Fibroblast of skin of left quadriceps (primary cell): ENCODE results near the gene B4GAT1.
"Not testable (repeated sequence)": the region's sequence is repeated elsewhere in the genome, so short reads cannot be mapped to it uniquely, and the experiment has no call there.

Source experiments
- DNase-seq, 2 experiments: peaks; one replicate each; pipeline ENCODE4 v3.0.0-alpha.2; 2013; ENCODE audit warnings: low read depth in 2 of 2

Gene B4GAT1

DNA sequence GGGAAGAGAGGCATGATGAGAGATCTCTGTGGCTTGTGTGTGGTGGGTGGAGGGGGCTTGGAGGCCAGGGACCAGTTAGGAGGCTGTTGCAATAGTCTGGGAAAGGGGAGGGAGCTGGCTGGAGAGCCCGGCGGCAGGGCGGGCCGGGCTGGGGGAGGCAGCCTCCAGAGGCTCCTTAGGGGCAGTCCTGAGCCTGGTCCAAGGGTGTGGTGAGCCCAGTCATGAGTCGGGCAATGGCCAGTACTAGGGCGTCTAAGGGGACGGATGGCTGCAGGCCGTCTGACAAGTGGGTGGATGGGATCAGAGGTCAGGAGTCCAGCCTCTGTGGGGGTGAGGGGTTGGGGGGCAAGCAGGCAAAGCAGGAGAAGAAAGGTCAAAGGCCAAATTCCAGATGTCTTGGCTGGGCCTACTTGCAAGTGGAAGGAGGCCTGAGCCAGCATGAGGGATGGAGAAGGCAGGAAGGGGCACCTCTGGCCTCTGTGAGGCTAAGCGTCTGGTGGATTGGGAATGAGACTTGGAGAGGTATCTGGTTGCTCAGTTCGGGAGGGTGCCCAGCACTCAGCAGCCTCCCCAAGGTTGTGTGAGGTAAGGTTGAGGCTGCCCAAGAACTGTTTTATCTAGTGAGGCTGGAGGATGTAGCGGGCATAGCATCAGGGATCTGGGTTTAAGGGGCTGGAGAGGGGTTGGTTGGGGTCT lies 24.5 kb downstream of the B4GAT1 start:
- DNase-seq = no peak

DNA sequence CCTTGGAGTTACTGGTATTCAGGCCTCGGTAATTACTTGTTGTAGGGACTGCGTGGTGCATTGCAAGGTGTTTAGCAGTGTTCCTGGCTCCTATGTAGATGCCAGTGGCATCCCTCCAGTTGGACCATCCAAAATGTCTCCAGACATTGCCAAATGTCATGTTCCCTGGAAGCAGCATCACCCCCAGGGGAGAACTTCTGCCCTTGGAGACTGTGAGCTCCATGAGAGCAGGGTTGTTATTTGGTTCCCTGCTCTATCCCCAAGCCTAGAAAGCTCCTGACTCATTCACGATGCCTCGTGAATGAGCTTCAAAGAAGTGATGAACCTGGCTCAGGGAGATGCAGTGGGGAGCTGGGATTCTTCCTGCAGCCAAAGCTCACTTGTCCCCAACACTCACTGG lies 25.8 kb downstream of the B4GAT1 start:
- no peak for DNase-seq

DNA sequence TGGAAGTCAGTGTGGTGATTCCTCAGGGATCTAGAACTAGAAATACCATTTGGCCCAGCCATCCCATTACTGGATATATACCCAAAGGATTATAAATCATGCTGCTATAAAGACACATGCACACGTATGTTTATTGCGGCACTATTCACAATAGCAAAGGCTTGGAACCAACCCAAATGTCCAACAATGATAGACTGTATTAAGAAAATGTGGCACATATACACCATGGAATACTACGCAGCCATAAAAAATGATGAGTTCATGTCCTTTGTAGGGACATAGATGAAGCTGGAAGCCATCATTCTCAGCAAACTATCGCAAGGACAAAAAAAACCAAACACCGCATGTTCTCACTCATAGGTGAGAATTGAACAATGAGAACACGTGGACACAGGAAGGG lies 26.7 kb downstream of the B4GAT1 start:
- not testable (repeated sequence) for DNase-seq

DNA sequence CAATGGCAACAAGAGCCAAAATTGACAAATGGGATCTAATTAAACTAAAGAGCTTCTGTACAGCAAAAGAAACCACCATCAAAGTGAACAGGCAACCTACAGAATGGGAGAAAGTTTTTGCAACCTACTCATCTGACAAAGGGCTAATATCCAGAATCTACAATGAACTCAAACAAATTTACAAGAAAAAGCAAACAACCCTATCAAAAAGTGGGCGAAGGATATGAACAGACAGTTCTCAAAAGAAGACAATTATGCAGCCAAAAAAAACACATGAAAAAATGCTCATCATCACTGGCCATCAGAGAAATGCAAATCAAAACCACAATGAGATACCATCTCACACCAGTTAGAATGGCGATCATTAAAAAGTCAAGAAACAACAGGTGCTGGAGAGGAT lies 27.1 kb downstream of the B4GAT1 start:
- DNase-seq = not testable (repeated sequence)

DNA sequence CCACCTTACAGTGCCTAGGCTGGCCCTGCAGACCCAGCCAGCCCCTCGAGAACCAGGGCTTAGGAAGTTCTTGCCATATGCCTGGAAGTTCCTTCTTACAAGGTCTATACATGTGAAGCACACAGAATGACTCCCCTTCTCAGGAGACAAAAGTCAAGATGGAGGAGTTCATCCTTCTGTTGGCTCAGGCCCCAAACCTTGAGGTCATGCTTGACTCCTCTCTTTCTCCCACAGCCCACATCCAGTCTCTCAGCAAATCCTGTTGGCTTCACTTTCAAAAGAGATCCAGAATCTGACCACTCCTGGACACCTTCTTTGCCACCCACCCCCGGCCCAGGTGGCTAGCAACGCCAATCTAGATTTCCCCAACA lies 28.8 kb downstream of the B4GAT1 start:
- no peak for DNase-seq

DNA sequence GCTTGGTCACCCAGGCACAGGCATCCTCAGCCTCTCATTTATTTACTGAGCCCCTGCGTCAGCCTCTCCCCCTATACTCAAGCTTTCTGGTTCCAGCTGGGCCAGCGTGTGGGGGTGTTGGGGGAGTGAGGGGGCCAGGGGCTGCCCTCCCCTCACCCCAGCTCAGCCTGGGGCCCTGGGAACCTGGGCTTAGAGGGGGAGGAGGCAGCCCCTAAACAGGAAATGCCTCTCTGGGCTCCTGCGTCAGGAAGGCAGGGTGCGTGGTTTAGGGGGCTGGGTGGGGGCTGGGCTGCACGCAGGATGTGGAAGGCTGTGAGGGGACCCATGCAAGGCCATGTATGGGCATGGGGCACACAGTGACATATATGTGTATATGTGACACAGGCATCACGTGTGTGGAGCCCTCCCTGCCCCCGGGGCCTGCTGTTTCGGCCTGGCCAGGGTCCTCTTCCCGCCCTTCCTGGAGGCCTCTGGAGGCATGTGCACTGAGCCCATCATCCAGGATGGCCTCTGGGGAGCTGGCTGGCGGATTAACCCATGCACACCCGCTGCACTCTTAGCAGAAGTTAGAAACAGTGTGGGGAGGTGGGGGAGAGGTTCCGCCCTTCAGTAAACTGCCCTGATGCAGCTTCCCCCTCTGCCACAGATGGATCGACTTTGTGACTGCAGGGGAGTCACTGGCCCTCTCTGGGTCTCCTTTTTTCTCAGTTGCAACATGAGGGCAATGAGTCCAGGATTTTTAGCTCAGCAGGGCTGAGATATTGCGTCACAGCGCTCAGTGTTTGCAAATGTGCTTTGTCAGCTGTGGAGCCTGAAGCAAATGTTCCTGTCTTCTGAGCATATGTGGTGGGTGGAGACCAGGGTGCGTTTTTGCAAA lies 29.5 kb downstream of the B4GAT1 start:
- DNase-seq = peak; percentile 84 to 87

DNA sequence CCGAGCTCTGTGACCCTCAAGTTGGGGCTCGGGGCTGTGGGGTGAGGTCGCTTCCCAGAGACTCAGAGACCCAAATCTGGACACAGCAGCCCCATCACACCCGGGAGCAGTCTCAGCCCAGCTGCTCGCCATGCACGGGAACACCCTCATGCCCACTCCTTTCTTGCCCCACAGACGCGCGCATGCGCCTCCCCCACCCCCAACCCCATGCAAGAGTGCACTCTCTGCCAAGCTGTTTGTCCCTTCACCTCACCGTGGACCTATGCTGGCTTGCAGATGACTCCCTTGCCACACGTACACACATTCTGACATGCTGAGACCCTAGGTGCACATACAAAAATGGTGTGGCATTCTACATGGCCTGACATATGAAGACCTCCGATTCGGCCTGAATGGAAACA lies 30.1 kb downstream of the B4GAT1 start:
- peak in 1 of 2 experiments; percentile 63 for DNase-seq

DNA sequence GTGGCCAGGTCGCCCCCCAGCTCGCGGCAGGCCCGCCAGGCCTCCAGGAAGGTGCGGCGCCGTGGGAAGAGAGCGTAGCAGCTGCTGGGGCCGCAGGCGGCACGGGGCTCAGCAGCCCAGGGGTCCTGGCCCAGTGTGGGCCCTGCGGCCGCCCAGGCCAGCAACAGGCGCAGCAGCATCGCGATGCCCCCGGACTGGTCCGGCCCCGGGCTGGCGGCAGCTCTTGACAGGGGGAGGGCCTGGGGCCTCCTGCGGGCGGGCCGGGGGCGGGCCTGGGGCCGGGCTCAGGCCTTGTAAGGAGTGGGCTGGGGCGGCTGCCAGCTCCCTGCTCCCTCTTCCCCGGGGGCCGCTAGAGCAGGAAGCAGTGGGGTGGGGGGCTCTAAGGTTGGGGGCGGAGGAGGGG lies 30.6 kb downstream of the B4GAT1 start, which contains the start of gene CD248:
CD248 (minus strand) TSS at position 196 of the 403 bp plus-strand sequence; CDS start at position 179, 17 bp downstream.
- DNase-seq = peak; percentile 80 to 88

DNA sequence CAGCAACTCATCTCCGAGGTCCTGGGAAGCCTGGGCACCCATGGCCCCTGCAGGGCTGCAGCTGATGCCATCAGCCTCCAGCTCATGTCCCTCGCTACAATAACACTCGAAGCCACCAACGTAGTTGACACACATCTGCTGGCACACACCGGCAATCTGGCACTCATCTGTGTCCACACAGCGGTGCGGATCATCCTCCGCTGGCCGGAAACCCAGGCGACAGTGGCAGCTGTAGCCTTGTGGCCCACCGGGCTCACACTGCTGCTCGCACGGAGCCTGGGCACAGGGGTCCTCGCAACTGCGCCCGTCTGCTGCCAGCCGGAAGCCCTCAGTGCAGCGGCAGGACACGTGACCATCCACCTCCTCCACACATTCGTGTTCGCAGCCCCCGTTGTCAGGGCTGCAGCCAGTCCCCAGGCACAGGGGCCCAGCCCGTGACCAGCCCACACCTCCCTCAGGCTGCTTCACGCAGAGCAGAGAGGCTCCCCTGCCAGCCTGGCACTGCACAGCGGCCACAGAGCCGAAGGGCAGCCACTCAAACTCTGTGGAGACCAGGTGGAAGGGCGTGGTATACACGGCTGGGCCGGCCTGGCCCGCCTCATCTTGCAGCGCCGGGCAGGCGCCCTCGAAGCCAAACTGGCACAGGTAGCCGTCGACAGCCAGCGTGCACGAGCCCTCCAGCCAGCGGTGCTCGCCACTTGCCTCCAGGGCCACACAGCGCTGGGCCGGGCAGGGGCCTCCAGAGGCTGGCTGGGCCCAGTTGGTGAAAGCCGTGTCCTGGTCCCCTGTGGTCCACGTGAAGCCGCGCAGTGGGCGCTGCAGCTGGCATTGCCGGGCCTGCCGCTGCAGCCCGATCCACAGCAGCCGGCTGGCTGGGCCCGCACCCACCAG lies 31.3 kb downstream of the B4GAT1 start:
- DNase-seq = no peak

DNA sequence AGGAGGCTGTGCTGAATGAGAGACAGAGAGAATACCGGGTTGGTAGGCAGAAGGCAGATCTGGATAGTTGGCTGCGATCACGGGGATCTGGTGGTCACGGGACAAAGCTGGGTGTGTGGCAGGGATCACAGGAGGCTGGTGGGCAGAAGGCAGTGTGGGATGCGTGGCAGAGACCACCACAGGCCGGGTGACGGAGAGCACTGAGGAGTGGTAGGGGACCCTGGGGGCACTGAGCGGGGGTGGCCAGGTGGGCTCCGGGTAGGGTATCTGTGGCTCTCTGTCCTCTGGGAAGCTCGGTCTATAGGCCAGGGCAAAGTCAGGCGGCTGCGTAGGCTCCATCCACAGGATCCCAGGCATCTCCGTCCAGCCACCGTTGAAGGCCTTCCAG lies 31.9 kb downstream of the B4GAT1 start:
- no peak for DNase-seq

DNA sequence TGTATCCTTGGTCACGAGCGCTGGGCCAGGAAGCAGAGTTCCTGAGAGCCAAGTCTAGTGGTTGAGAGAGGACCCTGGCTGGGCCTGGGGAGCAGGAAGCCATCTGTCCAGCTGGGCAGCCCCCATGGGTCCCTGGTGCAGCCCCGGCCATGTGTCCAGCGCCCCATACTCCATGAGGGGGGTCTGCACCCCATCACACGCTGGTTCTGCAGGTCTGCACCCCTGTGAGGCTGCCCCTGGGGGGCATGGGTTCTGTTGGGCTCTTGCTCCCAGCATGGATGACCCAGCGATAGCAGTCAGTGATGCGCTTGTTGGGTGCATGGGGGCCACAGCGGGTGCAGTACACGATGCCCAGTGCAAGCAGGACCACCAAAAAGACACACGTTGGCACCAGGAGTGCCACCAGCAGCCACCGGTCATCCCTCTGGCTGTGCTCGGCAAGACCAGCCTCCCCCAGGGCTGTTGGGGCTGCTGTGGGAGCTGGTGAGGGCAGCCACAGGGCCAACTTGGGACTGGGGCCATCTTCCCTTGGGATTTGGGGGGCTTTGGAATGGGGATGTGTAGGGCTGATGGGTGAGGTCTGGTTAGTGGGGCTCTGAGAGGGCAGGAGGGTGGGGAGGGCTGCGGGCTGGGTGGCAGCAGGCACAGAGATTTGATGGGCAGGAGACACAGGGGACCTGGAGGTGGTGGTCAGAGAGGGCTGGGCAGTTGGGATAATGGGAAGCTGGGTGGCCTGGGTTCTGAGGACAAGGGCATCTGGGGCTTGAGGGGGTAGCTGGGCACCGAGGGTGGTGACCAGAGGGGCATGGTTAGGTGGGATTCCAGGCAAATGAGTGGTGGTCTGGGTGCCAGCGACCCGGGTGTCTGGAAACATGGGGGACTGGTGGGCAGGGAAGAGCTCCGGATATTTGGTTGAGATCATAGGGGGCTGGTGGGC lies 32.6 kb downstream of the B4GAT1 start:
- DNase-seq = no peak

DNA sequence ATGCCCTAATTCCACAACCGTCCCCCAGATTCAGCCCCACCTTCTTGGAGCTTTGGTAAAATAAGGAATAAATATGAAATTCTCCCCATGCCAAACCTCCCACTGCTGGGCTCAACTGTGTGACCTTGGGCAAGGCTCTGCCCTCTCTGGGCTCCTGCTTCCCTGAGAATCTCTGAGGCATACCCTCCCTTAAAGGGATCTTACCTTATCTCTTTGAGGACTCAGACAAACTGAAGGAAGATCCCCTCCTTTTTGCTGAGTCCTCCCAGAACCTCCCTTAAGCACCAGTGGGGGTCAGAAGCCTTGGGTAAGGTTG lies 33.3 kb downstream of the B4GAT1 start:
- no peak for DNase-seq

DNA sequence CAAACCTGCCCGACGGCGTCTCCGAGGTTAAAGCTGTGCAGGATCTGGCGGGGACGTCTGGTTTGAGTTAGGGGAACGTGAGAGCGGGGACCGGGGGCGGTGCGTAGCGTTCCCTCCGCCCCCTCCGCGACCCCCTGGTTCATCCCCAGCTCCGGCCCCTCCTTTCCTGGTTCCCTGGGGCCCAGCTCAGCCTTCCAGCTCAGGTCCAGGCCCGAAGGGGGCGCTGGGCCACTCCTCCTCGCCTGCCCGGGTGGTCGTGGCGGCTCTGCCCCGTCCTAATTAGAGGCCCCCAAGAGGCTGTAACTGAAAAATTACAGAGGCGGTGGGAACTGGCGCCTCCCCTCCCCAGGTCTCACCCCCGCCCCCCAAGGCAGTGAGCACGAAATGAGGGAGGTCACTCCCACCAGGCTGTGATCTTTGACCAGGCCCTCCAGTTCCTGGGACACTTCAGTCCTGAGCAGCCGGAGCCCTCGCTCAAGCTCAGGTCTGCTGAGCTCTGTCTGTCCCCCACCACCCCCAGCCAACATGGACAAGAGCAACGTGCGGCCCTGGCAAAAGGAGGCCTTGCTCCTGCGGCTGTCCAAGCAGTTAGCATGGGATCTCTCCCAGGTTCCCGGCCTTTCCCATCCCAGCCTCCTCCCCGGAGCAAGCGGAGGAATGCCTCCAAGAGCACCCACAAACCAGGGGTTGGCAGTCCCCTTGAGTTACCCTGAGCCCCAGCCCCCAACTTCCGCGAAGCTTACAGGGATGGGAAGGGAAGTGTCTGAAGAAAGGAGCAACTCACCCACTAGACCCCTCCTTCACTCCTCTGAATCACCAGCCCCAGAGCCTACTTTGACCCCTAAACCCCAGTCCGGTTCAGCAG lies 33.9 kb downstream of the B4GAT1 start:
- no peak for DNase-seq

DNA sequence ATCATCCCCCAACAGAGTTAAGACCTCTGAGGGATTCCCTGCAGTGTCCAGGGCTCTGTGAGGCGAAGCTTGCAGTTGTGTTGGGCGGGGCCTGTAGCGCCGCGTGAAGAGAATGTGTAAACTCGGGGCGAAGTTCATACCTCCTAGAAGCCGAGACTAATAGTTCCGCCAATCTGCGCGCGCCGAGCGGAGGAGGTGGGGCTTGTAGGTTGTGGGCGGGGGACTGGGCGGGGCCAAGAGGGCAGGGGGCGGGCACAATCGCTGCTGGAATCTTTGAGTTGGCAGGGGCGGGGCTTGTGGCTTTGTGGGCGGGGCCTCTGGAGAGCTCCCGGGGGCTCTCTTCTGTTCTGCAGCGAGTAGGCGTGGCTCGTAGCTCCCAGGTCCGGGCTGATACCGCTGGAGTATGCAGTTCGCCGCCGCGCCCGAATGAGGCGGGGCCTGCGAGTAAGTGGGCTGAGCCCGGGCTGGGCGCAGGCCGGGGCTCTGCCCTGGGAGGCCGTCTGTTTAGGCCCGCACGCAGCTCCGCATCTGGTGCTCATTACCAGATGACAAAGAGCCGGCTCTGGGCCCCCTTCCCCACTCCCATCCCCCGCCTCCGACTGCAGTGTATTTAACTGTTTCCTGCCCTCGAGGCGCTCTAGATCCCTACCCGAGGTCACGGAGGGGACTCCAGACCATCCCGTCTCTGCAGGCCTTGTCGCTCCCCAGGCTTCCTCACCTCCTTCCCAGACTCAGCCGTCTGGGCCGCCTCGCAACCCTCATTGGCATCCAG lies 34.7 kb downstream of the B4GAT1 start:
- peak; percentile 99 for DNase-seq

DNA sequence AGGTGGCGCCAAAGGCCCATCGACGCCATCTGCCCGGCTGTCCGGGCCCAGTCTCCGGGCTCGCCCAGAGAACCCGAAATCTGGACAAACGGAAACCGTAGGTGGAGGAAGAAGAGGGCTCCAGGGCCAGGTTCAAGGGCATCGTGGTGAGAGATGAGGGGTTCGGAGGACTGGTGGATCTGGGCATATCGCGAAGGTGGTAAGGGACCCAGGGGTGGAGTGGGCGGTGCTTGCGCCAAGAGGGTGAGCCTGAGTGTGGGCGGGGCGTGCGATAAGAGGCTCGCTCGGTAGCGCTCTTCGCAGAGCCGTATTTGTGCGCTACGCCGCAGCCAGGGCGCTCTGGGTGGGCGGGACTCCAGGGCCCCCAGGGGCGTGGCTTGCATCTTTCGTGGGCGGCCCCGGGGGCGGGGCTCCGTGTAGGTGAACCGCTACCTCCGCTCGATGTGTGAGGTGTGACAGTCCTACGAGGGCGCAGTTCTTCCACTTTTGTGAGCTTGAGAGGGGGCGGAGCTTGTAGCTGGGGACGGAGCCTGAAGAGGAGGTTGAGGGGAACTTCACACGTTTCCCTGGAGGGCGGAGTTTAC lies 35.4 kb downstream of the B4GAT1 start:
- peak; percentile 78 to 83 for DNase-seq

DNA sequence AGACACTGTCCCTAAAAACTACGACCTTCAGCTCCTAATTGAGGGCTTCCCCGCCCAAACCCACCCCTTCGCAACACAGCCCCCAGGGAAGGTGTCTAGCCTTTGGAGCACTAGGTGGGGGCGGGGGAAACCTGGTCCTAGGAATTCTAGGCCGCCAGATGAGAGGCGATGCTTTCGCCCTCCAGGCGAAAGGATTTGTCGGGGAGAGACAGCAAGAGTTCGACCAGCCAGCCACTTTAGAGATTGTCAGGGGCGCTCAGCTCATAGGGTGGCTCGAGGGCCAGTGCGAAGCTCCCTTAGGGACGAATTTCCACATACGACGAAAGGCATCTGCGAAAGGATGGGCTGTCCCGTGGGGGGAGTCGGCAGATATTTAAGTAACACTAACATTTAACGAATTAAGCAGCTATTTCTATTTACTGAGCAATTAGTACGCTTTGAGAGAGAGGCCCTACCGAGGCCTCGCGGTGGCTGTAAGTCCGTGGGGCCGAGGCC lies 35.9 kb downstream of the B4GAT1 start:
- DNase-seq = no peak

DNA sequence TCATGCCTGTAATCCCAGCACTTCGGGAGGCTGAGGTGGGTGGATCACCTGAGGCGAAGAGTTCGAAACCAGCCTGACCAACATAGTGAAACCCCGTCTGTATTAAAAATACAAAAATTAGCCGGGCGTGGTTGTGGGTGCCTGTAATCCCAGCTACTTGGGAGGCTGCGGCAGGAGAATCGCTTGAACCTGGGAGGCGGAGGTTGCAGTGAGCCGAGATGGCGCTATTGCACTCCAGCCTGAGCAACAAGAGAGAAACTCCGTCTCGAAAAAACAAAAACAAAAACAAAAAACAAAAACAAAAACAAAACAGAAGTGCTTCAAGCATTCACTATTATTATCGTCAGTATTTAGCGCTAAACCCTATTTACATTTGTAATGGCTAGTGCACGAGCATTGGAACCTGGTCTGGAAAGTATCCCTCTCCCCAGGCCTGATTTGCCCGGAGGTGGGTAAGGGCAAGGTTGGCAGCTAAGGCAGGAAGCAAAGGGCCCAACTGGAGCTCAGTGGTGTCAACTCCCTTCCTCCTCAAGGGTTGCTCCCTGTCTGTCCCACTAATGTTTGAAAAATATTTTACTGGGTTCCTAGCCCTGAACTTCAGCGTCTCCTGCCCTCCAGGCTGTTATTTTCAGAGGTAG lies 36.5 kb downstream of the B4GAT1 start:
- not testable (repeated sequence) for DNase-seq

DNA sequence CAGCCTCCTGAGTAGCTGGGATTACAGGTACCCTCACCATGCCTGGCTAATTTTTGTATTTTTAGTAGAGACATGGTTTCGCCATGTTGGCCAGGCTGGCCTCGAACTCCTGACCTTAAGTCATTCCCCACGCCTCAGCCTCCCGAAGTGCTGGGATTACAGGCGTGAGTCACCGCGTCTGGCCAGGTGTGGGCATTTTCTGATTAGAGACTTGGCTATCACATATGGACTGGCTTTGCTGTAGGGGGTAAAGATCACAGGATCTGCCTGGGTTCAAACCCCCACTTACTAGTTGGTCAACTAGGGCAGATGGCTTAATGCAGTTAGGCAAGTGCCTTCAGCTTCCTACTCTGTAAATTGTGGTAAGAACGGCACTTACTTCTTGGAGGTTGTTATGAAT lies 37.1 kb downstream of the B4GAT1 start:
- no peak for DNase-seq
